GM23338 (cell line): ENCODE data around the gene MRPL23. TPM values are rescaled to one million over a fixed set of nuclear protein-coding genes. Genes with fewer than 3 reads are reported as not detected.

Experiments used
- ATAC-seq: fragments of 200-7000 bp; cut with Tn5 transposase; 3 replicates; pipeline ENCODE4 v1.9.1; 2020
- DNase-seq: peaks from one replicate; pipeline ENCODE4 v3.0.0-alpha.2; 2015; ENCODE audit warnings: low spot score
- H2AFZ ChIP-seq: fragments of 200-600 bp; sonication (generic); 2 replicates; pipeline ENCODE4 v1.8.0; 2016; ENCODE audit warnings: antibody characterized with exemption, mild to moderate bottlenecking, moderate library complexity
- H3F3A ChIP-seq: fragments of 200-600 bp; sonication (generic); replicated peaks from 2 replicates; pipeline ENCODE4 v1.8.0; 2017; ENCODE audit warnings: antibody characterized with exemption, mixed run types, low read depth
- H3K27ac ChIP-seq: fragments of 200-600 bp; sonication (generic); 2 replicates; pipeline ENCODE4 v1.6.1; 2016; ENCODE audit warnings: low read depth
- H3K27me3 ChIP-seq: fragments of 200-600 bp; sonication (generic); 2 replicates; pipeline ENCODE4 v1.8.0; 2016; ENCODE audit warnings: mild to moderate bottlenecking, mixed run types, moderate library complexity; ENCODE audit not compliant: insufficient read depth
- H3K36me3 ChIP-seq: fragments of 200-600 bp; sonication (generic); 2 replicates; pipeline ENCODE4 v1.8.0; 2016; ENCODE audit warnings: mild to moderate bottlenecking; ENCODE audit not compliant: insufficient read depth
- H3K4me1 ChIP-seq: fragments of 200-600 bp; sonication (generic); 2 replicates; pipeline ENCODE4 v1.8.0; 2016; ENCODE audit warnings: mild to moderate bottlenecking, moderate library complexity; ENCODE audit not compliant: insufficient read depth
- H3K4me2 ChIP-seq: fragments of 200-600 bp; sonication (generic); 2 replicates; pipeline ENCODE4 v1.7.1; 2017; ENCODE audit warnings: mixed run types
- H3K4me3 ChIP-seq: fragments of 200-600 bp; sonication (generic); 2 replicates; pipeline ENCODE4 v1.6.1; 2016; ENCODE audit warnings: mixed run types
- H3K79me2 ChIP-seq: fragments of 200-600 bp; sonication (generic); replicated peaks from 2 replicates; pipeline ENCODE4 v1.8.0; 2017; ENCODE audit warnings: mild to moderate bottlenecking; ENCODE audit not compliant: insufficient read depth
- H3K9me2 ChIP-seq: fragments of 200-600 bp; sonication (generic); 2 replicates; pipeline ENCODE4 v1.8.0; 2017; ENCODE audit not compliant: insufficient read depth
- H4K20me1 ChIP-seq: fragments of 200-600 bp; sonication (generic); replicated peaks from 2 replicates; pipeline ENCODE4 v1.8.0; 2017; ENCODE audit warnings: mild to moderate bottlenecking; ENCODE audit not compliant: insufficient read depth
- H3K27ac Mint-ChIP-seq: 2 replicates; pipeline ENCODE4 v1.8.0; 2020; ENCODE audit warnings: inconsistent platforms, mild to moderate bottlenecking, moderate library complexity, mixed read lengths
- H3K27me3 Mint-ChIP-seq: 3 replicates; pipeline ENCODE4 v1.8.0; 2022; ENCODE audit warnings: low read depth, mild to moderate bottlenecking, moderate library complexity, mixed read lengths, inconsistent platforms; ENCODE audit not compliant: insufficient read depth, poor library complexity
- H3K36me3 Mint-ChIP-seq: 3 replicates; pipeline ENCODE4 v1.8.0; 2021; ENCODE audit warnings: low read depth, mild to moderate bottlenecking, inconsistent platforms, moderate library complexity, mixed read lengths
- H3K4me1 Mint-ChIP-seq: 3 replicates; pipeline ENCODE4 v1.8.0; 2020; ENCODE audit warnings: mild to moderate bottlenecking, inconsistent platforms, mixed read lengths
- H3K4me3 Mint-ChIP-seq: 3 replicates; pipeline ENCODE4 v1.8.0; 2021; ENCODE audit warnings: moderate library complexity, mild to moderate bottlenecking, inconsistent platforms, mixed read lengths
- H3K9me3 Mint-ChIP-seq: 3 replicates; pipeline ENCODE4 v1.8.0; 2020; ENCODE audit warnings: moderate library complexity, mild to moderate bottlenecking, inconsistent platforms, mixed read lengths
- CREB1 ChIP-seq: fragments of 250-450 bp; sonication (Bioruptor Pico); IDR thresholded peaks from 2 replicates; pipeline ENCODE4 v1.5.0; 2020; ENCODE audit warnings: low read depth, mild to moderate bottlenecking, moderate library complexity
- EZH2 ChIP-seq: fragments of 200-600 bp; sonication (generic); IDR thresholded peaks from one replicate; pipeline ENCODE4 v1.8.0; 2017; ENCODE audit warnings: antibody characterized with exemption, mild to moderate bottlenecking, low read depth; ENCODE audit not compliant: unreplicated experiment
- EZH2phosphoT487 ChIP-seq: fragments of 200-600 bp; sonication (generic); IDR thresholded peaks from one replicate; pipeline ENCODE4 v1.8.1; 2018; ENCODE audit warnings: antibody characterized with exemption; ENCODE audit not compliant: unreplicated experiment
- JUNB ChIP-seq: IDR thresholded peaks from one replicate; pipeline ENCODE4 v1.6.1; 2016; ENCODE audit warnings: antibody characterized with exemption; ENCODE audit not compliant: unreplicated experiment
- NANOG ChIP-seq: IDR thresholded peaks from 2 replicates; pipeline ENCODE4 v1.6.1; 2016; ENCODE audit warnings: antibody characterized with exemption, borderline replicate concordance
- POLR2AphosphoS5 ChIP-seq: IDR thresholded peaks from 2 replicates; pipeline ENCODE4 v1.6.1; 2016; ENCODE audit warnings: antibody characterized with exemption, low read depth
- STAT1 ChIP-seq: IDR thresholded peaks from one replicate; pipeline ENCODE4 v1.6.1; 2016; ENCODE audit warnings: antibody characterized with exemption; ENCODE audit not compliant: unreplicated experiment
- ZNF114 ChIP-seq: fragments of 250-450 bp; sonication (Bioruptor Pico); IDR thresholded peaks from 2 replicates; pipeline ENCODE4 v1.5.0; 2020; ENCODE audit warnings: mild to moderate bottlenecking, moderate library complexity
- ZNF331 ChIP-seq: fragments of 250-450 bp; sonication (Bioruptor Pico); IDR thresholded peaks from 2 replicates; pipeline ENCODE4 v1.5.0; 2020; ENCODE audit warnings: low read depth, mild to moderate bottlenecking, moderate library complexity
- polyA plus RNA-seq: library from polyadenylated mRNA; unstranded; fragments of >200 nt; fragmentation: Nextera tagmentation; extraction: Ambion mirVana; gene quantifications from 2 replicates; pipeline ENCODE4 v1.2.1, GENCODE V29; 2016
- total RNA-seq: library from RNA; depleted of rRNA; stranded (reverse); fragments of >200 nt; shearing (Covaris generic); gene quantifications from 2 replicates; pipeline ENCODE4 v1.2.3, GENCODE V29; 2014
- TF ChIP-seq, protein P1 (sequence below): IDR thresholded peaks from one replicate; pipeline ENCODE4 v1.6.1; 2018; ENCODE audit warnings: antibody characterized with exemption; ENCODE audit not compliant: unreplicated experiment
- TF ChIP-seq, protein P2 (sequence below): IDR thresholded peaks from 2 replicates; pipeline ENCODE4 v1.6.1; 2016; ENCODE audit warnings: antibody characterized with exemption
- TF ChIP-seq, protein P3 (sequence below), 2 experiments: fragments of 200-600 bp in 1 of 2; sonication (generic) in 1 of 2; conservative IDR thresholded peaks; 2 replicates each; pipeline versions ENCODE4 v1.5.1 to v1.6.1; 2016 to 2017; ENCODE audit warnings: antibody characterized with exemption in 2 of 2, low read depth in 2 of 2, mild to moderate bottlenecking in 2 of 2, moderate library complexity in 1 of 2
- TF ChIP-seq, protein P4 (sequence below): fragments of 250-450 bp; sonication (Bioruptor Pico); IDR thresholded peaks from 2 replicates; pipeline ENCODE4 v1.5.0; 2020; ENCODE audit warnings: mild to moderate bottlenecking, moderate library complexity

The MRPL23 gene
- total and polyA plus RNA-seq, 2 experiments from 2014 or later = 84.7 to 91.5 TPM

DNA sequence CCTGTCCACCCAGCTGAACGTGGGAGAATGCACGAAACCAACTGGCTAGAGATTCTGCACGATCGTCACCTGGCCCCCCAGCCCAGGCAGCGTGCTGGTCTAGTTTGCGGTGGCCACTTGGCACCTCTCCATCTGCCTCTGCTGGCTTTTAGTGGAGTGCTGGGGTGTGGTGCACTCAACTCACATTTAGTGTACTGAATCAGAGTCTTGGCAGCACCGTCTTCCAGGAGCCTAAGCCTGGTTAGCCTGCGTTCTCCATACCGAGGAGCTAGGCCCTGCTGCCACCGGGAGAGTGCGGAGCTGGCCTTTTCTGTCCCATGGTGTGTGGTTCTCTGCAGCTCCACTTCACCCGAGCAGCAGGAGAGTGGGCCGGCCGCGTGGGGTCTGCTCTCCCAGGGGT lies 2.8 kb downstream of the MRPL23 start:
- no peak overlapping the region for H2AFZ ChIP-seq
- no peak overlapping the region for H3K4me3 ChIP-seq
- H3K36me3 Mint-ChIP-seq = no peaks in the 10 kb centered on the region
- H3K27ac ChIP-seq = no peak overlapping the region
- H3K36me3 ChIP-seq = no peaks in the 10 kb centered on the region
- no peak for DNase-seq
- no peaks in the 10 kb centered on the region for H3K27me3 ChIP-seq
- no peak overlapping the region for H3K4me2 ChIP-seq
- H3F3A ChIP-seq = no peaks in the 10 kb centered on the region
- H3K27me3 Mint-ChIP-seq = no peaks in the 10 kb centered on the region
- H3K4me1 Mint-ChIP-seq = no peaks in the 10 kb centered on the region
- TF ChIP-seq, protein P1, sequence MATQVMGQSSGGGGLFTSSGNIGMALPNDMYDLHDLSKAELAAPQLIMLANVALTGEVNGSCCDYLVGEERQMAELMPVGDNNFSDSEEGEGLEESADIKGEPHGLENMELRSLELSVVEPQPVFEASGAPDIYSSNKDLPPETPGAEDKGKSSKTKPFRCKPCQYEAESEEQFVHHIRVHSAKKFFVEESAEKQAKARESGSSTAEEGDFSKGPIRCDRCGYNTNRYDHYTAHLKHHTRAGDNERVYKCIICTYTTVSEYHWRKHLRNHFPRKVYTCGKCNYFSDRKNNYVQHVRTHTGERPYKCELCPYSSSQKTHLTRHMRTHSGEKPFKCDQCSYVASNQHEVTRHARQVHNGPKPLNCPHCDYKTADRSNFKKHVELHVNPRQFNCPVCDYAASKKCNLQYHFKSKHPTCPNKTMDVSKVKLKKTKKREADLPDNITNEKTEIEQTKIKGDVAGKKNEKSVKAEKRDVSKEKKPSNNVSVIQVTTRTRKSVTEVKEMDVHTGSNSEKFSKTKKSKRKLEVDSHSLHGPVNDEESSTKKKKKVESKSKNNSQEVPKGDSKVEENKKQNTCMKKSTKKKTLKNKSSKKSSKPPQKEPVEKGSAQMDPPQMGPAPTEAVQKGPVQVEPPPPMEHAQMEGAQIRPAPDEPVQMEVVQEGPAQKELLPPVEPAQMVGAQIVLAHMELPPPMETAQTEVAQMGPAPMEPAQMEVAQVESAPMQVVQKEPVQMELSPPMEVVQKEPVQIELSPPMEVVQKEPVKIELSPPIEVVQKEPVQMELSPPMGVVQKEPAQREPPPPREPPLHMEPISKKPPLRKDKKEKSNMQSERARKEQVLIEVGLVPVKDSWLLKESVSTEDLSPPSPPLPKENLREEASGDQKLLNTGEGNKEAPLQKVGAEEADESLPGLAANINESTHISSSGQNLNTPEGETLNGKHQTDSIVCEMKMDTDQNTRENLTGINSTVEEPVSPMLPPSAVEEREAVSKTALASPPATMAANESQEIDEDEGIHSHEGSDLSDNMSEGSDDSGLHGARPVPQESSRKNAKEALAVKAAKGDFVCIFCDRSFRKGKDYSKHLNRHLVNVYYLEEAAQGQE = no peak
- TF ChIP-seq JUNB = no peak
- no peak for TF ChIP-seq POLR2AphosphoS5
- no peak for TF ChIP-seq EZH2
- TF ChIP-seq ZNF114 = no peak
- TF ChIP-seq ZNF331 (CRISPR knock-in tag) = no peak
- TF ChIP-seq STAT1 = no peak
- TF ChIP-seq NANOG = no peak
- TF ChIP-seq CREB1 (CRISPR knock-in tag) = no peak
- TF ChIP-seq, protein P2, sequence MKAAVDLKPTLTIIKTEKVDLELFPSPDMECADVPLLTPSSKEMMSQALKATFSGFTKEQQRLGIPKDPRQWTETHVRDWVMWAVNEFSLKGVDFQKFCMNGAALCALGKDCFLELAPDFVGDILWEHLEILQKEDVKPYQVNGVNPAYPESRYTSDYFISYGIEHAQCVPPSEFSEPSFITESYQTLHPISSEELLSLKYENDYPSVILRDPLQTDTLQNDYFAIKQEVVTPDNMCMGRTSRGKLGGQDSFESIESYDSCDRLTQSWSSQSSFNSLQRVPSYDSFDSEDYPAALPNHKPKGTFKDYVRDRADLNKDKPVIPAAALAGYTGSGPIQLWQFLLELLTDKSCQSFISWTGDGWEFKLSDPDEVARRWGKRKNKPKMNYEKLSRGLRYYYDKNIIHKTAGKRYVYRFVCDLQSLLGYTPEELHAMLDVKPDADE = no peak
- TF ChIP-seq EZH2phosphoT487 = no peak
- TF ChIP-seq, protein P3, sequence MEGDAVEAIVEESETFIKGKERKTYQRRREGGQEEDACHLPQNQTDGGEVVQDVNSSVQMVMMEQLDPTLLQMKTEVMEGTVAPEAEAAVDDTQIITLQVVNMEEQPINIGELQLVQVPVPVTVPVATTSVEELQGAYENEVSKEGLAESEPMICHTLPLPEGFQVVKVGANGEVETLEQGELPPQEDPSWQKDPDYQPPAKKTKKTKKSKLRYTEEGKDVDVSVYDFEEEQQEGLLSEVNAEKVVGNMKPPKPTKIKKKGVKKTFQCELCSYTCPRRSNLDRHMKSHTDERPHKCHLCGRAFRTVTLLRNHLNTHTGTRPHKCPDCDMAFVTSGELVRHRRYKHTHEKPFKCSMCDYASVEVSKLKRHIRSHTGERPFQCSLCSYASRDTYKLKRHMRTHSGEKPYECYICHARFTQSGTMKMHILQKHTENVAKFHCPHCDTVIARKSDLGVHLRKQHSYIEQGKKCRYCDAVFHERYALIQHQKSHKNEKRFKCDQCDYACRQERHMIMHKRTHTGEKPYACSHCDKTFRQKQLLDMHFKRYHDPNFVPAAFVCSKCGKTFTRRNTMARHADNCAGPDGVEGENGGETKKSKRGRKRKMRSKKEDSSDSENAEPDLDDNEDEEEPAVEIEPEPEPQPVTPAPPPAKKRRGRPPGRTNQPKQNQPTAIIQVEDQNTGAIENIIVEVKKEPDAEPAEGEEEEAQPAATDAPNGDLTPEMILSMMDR (conservative IDR thresholded peaks at IDR 0.05; ENCODE audit: low read depth in 2 of 2) = no peak
- TF ChIP-seq, protein P4, sequence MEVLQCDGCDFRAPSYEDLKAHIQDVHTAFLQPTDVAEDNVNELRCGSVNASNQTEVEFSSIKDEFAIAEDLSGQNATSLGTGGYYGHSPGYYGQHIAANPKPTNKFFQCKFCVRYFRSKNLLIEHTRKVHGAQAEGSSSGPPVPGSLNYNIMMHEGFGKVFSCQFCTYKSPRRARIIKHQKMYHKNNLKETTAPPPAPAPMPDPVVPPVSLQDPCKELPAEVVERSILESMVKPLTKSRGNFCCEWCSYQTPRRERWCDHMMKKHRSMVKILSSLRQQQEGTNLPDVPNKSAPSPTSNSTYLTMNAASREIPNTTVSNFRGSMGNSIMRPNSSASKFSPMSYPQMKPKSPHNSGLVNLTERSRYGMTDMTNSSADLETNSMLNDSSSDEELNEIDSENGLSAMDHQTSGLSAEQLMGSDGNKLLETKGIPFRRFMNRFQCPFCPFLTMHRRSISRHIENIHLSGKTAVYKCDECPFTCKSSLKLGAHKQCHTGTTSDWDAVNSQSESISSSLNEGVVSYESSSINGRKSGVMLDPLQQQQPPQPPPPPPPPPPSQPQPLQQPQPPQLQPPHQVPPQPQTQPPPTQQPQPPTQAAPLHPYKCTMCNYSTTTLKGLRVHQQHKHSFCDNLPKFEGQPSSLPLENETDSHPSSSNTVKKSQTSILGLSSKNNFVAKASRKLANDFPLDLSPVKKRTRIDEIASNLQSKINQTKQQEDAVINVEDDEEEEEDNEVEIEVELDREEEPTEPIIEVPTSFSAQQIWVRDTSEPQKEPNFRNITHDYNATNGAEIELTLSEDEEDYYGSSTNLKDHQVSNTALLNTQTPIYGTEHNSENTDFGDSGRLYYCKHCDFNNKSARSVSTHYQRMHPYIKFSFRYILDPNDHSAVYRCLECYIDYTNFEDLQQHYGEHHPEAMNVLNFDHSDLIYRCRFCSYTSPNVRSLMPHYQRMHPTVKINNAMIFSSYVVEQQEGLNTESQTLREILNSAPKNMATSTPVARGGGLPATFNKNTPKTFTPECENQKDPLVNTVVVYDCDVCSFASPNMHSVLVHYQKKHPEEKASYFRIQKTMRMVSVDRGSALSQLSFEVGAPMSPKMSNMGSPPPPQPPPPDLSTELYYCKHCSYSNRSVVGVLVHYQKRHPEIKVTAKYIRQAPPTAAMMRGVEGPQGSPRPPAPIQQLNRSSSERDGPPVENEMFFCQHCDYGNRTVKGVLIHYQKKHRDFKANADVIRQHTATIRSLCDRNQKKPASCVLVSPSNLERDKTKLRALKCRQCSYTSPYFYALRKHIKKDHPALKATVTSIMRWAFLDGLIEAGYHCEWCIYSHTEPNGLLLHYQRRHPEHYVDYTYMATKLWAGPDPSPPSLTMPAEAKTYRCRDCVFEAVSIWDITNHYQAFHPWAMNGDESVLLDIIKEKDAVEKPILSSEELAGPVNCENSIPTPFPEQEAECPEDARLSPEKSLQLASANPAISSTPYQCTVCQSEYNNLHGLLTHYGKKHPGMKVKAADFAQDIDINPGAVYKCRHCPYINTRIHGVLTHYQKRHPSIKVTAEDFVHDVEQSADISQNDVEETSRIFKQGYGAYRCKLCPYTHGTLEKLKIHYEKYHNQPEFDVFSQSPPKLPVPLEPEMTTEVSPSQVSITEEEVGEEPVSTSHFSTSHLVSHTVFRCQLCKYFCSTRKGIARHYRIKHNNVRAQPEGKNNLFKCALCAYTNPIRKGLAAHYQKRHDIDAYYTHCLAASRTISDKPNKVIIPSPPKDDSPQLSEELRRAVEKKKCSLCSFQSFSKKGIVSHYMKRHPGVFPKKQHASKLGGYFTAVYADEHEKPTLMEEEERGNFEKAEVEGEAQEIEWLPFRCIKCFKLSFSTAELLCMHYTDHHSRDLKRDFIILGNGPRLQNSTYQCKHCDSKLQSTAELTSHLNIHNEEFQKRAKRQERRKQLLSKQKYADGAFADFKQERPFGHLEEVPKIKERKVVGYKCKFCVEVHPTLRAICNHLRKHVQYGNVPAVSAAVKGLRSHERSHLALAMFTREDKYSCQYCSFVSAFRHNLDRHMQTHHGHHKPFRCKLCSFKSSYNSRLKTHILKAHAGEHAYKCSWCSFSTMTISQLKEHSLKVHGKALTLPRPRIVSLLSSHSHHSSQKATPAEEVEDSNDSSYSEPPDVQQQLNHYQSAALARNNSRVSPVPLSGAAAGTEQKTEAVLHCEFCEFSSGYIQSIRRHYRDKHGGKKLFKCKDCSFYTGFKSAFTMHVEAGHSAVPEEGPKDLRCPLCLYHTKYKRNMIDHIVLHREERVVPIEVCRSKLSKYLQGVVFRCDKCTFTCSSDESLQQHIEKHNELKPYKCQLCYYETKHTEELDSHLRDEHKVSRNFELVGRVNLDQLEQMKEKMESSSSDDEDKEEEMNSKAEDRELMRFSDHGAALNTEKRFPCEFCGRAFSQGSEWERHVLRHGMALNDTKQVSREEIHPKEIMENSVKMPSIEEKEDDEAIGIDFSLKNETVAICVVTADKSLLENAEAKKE (CRISPR knock-in tag) = no peak
- H3K27ac Mint-ChIP-seq = no peak overlapping the region
- no peaks in the 10 kb centered on the region for H3K4me1 ChIP-seq
- ATAC-seq = no peak
- no peaks in the 10 kb centered on the region for H4K20me1 ChIP-seq
- no peaks in the 10 kb centered on the region for H3K9me2 ChIP-seq
- H3K79me2 ChIP-seq = no peaks in the 10 kb centered on the region
- H3K9me3 Mint-ChIP-seq = no peaks in the 10 kb centered on the region
- H3K4me3 Mint-ChIP-seq = no peak overlapping the region
